ENCODE results near the gene DPYD.

Gene DPYD

GRCh38 chr1:97920832-97921571 is at the start of gene DPYD:
Gene DPYD, minus strand, starts transcription at chr1:97921034. Its CDS starts 112 bp downstream, at chr1:97920922.
- DNase-seq: peak; percentile 24

GRCh38 chr1:97960470-97960869 is 39.6 kb upstream of the DPYD start:
- DNase-seq: no peak

- no peak for DNase-seq
Measured at GRCh38 chr1:97947695-97948094, 26.9 kb upstream of the DPYD start.

GRCh38 chr1:97943354-97943753 is 22.5 kb upstream of the DPYD start:
- DNase-seq: no peak

GRCh38 chr1:97942161-97943123 is 21.6 kb upstream of the DPYD start:
- no peak for DNase-seq

- DNase-seq: no peak
Measured at GRCh38 chr1:97938285-97938642, 17.4 kb upstream of the DPYD start.

- no peak for DNase-seq
Measured at GRCh38 chr1:97936976-97937375, 16.1 kb upstream of the DPYD start.

GRCh38 chr1:97934491-97934890 is 13.7 kb upstream of the DPYD start:
- no peak for DNase-seq

- DNase-seq: no peak
Measured at GRCh38 chr1:97929874-97930851, 9.3 kb upstream of the DPYD start.

GRCh38 chr1:97926017-97926708 is 5.3 kb upstream of the DPYD start:
- DNase-seq: no peak

- no peak for DNase-seq
Measured at GRCh38 chr1:97925151-97925550, 4.3 kb upstream of the DPYD start.

- no peak for DNase-seq
Measured at GRCh38 chr1:97923811-97924210, 3.0 kb upstream of the DPYD start.

- no peak for DNase-seq
Measured at GRCh38 chr1:97920276-97920831, 480 bp downstream of the DPYD start.

GRCh38 chr1:97919585-97920261 is 1.1 kb downstream of the DPYD start:
- no peak for DNase-seq

GRCh38 chr1:97918961-97919360 is 1.9 kb downstream of the DPYD start:
- DNase-seq: no peak

- no peak for DNase-seq
Measured at GRCh38 chr1:97913506-97914139, 7.2 kb downstream of the DPYD start.

GRCh38 chr1:97911266-97912215 is 9.3 kb downstream of the DPYD start:
- DNase-seq: no peak

- no peak for DNase-seq
Measured at GRCh38 chr1:97909266-97909665, 11.6 kb downstream of the DPYD start.

- no peak for DNase-seq
Measured at GRCh38 chr1:97907886-97908285, 12.9 kb downstream of the DPYD start.
